SJSA1 (cell line): ENCODE results near the gene CREB5. TPM values are rescaled to one million over a fixed set of nuclear protein-coding genes. Genes with fewer than 3 reads are reported as not detected.

Experiments
- DNase-seq, 2 experiments: peaks; one replicate each; pipeline ENCODE4 v3.0.0-alpha.2; 2015 to 2020; ENCODE audit warnings: low spot score in 2 of 2, low read depth in 1 of 2
- H3K27ac ChIP-seq: fragments of 250-450 bp; sonication (Bioruptor Pico); 2 replicates; pipeline ENCODE4 v1.5.1; 2020; ENCODE audit warnings: mild to moderate bottlenecking, moderate library complexity
- H3K27me3 ChIP-seq: fragments of 250-450 bp; sonication (Bioruptor Pico); replicated peaks from 2 replicates; pipeline ENCODE4 v1.5.1; 2020; ENCODE audit warnings: mild to moderate bottlenecking, moderate library complexity
- H3K36me3 ChIP-seq: fragments of 250-450 bp; sonication (Bioruptor Pico); 2 replicates; pipeline ENCODE4 v1.5.1; 2020; ENCODE audit warnings: mild to moderate bottlenecking
- H3K4me1 ChIP-seq: fragments of 250-450 bp; sonication (Bioruptor Pico); replicated peaks from 2 replicates; pipeline ENCODE4 v1.6.1; 2021; ENCODE audit warnings: mild to moderate bottlenecking
- H3K4me3 ChIP-seq: fragments of 250-450 bp; sonication (Bioruptor Pico); 2 replicates; pipeline ENCODE4 v1.5.1; 2020; ENCODE audit warnings: mild to moderate bottlenecking
- H3K9me3 ChIP-seq: fragments of 250-450 bp; sonication (Bioruptor Pico); replicated peaks from 2 replicates; pipeline ENCODE4 v1.5.1; 2020; ENCODE audit warnings: mild to moderate bottlenecking
- total RNA-seq: library from RNA; depleted of rRNA; stranded (reverse); fragments of >200 nt; shearing (Covaris generic); gene quantifications from 2 replicates; pipeline ENCODE4 v1.2.3, GENCODE V29; 2014

Gene CREB5
- total RNA-seq, 1 experiment from 2014 or later, result 1.00 TPM

DNA sequence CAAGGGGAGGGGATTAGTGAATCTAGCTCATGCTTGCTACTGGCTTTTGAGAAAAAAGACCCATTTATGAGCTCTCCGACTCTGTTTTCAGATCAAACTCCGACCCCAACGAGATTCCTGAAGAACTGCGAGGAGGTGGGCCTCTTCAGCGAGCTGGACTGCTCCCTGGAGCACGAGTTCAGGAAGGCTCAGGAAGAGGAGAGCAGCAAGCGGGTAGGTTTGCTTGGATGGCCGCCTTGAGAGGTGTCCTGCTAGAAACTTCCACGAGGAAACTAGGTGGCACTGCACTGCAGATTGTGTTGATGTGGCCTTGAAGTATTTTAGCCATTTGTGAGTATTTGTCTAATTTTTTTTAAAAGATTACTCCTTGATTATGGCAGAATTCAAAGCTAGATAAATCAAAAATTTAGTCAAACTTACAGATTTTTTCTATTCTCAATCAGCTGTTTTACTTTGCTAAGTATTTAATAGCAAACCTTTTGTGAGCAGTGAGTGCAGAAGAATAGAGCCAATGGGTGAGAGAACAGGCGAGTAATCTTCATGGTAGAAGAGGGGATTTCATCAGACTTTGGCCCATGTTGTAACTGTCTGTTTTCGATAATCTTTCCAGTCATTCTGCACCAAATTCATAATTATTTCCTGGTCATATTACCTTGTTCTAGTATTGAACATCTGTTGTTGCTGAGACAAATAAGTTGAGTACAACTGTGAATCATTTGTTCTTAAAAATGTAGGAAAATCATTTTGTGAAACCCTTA, 95.4 kb downstream of the CREB5 start:
- no peak for DNase-seq
- Histone ChIP-seq H3K9me3 (no peaks in the 10 kb centered on the region), H3K4me1 (no peaks in the 10 kb centered on the region), H3K36me3 (no peaks in the 10 kb centered on the region), H3K4me3 (no peak overlapping the region), H3K27me3 (peaks cover 22% of the 10 kb centered on the region), H3K27ac (no peak overlapping the region)

DNA sequence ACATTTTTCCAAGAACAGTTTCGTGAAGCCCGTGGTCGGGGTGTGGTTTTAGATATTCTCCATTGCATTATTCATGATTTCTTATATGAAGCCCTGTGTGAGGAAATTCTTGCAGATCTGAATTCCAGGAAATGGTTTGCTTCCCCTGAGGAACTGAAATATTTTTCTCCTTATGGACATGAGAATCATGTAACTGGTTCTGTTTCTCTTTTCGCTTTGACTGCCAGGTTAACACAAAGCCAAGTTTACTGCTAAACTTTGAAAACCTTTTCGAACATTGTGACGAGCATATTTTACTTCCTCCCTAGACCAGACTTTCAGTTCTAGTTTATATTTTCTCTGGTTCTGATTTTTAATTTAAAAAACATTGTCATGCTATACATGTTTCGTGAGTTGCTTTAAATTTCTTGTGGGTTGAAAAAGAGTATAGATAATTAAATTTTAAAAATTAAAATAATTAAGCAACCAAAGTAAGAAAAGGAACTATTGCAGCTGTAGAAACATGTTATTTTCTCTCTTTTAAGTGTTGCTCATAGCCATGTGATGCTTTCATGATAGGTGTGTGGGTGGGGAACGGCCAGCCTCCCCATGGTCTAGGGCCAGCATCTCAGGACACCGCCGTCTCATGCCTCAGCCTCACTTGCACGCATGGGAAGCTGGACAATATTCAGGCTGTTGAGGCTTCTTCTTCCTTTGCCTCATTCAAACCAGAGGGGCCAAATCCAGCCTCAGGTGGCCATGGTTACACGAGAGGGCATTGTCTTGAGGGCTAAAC, 97.1 kb downstream of the CREB5 start:
- DNase-seq, result no peak
- Histone ChIP-seq H3K36me3 (no peaks in the 10 kb centered on the region), H3K27ac (no peak overlapping the region), H3K27me3 (peaks cover 24% of the 10 kb centered on the region), H3K4me1 (no peaks in the 10 kb centered on the region), H3K9me3 (no peaks in the 10 kb centered on the region), H3K4me3 (no peak overlapping the region)

DNA sequence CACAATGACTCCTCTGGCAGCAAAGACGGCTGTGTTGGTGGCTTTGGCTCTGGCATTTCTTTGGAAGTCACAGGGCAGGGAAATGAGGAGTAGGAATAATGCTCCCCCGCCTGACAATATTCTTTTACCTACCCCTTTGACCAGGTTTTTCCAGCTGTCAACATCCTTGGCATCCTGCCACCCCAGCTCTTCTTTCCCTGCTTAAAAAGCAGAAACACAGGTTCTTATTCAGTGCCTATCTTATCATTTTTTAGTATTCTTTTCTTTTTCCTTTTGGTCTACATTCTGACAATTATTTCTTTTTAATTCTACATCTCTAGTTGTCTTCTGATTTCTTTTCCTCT, 97.7 kb downstream of the CREB5 start:
- Histone ChIP-seq H3K36me3 (no peaks in the 10 kb centered on the region), H3K27ac (no peak overlapping the region), H3K4me1 (no peaks in the 10 kb centered on the region), H3K4me3 (no peak overlapping the region), H3K9me3 (no peaks in the 10 kb centered on the region), H3K27me3 (peaks cover 24% of the 10 kb centered on the region)
- DNase-seq, result no peak

DNA sequence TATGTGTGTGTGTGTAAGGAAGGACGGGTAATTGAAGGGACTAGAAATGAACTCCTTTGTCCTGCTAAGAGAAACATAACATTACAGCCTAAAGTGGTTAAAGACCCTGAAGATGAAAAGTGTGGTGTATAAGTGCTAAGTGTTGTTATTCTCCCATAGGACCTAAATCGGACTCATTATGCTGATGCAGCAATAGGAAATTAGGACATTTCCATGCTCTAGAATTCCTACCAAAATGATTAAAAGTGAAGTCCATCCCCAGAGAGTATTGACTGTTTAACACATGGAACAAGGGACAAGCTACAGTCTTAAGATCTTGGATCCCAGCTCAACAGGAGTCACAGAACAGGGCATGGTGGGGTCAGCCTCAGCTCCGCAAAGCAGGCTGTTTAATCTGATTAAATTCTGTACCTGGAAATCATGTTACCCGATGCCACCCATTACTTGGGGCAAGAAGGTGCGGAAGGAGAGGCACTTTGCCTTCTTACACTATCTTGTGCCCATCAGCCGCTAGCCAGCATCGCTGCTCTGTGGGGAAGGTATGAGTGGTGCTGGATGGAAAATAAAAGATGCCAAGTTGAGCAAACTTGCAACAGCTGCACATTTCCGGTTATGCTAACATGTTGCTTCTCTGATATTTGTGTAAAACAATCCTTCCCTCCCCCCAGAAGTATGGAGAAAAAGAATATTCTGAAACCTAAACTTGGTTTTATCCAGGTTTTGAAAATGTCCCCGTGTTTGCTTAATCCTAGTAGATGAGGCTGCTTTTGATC, 100.5 kb downstream of the CREB5 start:
- Histone ChIP-seq H3K4me3 (no peak overlapping the region), H3K27ac (no peak overlapping the region), H3K9me3 (no peaks in the 10 kb centered on the region), H3K4me1 (no peaks in the 10 kb centered on the region), H3K36me3 (no peaks in the 10 kb centered on the region), H3K27me3 (peaks cover 16% of the 10 kb centered on the region)
- DNase-seq, result no peak

DNA sequence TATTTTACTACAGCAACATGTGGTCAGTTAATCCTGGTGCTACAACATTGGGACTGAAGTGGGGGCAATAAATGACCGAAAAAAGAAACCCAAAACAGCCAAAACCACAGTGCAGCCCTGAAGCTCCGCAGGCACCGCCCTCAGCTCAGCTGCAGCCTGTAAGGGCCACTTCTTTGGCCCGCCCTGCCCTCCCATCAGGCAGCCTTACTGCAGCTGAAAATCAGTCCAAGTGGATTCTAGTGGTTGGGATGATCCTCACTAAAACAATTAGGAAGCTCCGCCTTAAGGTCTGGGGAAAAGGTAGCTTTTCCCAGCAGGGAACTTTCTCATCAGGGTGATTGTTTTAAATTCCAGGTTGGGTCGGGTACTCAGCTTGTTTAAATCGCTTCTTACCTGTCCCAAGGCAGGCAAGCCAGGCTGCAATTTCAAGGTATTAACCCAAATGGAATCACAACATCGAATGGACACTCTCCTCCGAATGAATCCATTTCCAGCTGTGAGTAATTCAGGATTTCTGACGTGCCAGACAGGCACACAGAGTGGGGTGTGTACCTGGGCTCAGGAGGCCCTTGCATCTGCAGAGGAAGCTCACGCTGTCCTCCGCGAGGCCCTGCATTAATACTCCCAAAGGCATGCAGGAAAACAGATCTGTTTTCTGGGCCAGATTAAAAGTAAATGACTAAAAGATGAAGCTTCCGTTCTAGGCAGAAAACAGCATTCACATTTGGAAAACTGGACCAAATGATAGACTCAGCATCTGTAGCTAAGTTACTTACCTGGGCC, 104.3 kb downstream of the CREB5 start:
- H3K4me1 ChIP-seq, result no peaks in the 10 kb centered on the region
- peaks cover 7% of the 10 kb centered on the region for H3K27me3 ChIP-seq
- no peaks in the 10 kb centered on the region for H3K9me3 ChIP-seq
- no peaks in the 10 kb centered on the region for H3K36me3 ChIP-seq
- no peak overlapping the region for H3K27ac ChIP-seq
- H3K4me3 ChIP-seq, result no peak overlapping the region
- no peak for DNase-seq

DNA sequence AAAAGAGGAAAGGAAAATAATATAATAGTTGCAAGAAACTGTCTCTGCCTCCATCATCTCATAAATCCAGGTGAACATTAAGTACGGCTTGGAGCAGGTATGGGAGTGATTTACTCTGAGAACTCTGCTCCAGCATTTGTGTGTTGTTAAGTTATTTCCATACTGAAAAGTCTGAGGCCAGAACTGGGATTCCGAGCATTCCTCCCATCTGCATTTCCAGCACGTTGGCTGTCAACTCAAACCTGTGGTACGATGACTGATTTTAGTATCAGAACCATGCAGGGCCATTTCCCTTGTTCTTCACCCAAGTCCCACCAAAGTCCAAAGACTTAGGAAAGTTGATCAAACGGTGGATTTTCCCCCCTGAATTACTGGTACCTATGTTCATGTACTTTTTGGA, 104.9 kb downstream of the CREB5 start:
- no peak for DNase-seq
- Histone ChIP-seq H3K27me3 (peaks cover 7% of the 10 kb centered on the region), H3K36me3 (no peaks in the 10 kb centered on the region), H3K27ac (no peak overlapping the region), H3K4me1 (no peaks in the 10 kb centered on the region), H3K4me3 (no peak overlapping the region), H3K9me3 (no peaks in the 10 kb centered on the region)

DNA sequence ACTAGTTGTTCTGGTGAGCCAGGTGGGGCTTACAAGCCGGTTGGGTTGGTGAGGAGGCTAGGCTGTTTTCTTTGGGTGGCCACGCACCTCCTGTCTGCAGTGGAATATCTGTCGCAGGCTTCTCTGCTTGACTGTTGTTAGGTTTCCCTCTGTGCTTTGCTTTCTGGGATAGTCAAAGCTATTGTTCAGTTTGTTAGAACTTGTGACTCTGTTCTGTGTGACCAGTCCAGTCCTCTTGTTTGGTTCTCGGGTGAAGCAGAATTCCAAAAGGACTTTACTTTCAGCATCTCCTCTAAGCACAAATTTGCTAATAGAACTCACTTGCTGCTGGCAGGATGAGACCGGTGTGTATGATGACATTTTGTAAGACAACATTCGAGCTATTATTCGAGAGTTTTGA, 105.3 kb downstream of the CREB5 start:
- Histone ChIP-seq H3K27ac (no peak overlapping the region), H3K4me1 (no peaks in the 10 kb centered on the region), H3K27me3 (peaks cover 3% of the 10 kb centered on the region), H3K4me3 (no peak overlapping the region), H3K9me3 (no peaks in the 10 kb centered on the region), H3K36me3 (no peaks in the 10 kb centered on the region)
- DNase-seq, result no peak

DNA sequence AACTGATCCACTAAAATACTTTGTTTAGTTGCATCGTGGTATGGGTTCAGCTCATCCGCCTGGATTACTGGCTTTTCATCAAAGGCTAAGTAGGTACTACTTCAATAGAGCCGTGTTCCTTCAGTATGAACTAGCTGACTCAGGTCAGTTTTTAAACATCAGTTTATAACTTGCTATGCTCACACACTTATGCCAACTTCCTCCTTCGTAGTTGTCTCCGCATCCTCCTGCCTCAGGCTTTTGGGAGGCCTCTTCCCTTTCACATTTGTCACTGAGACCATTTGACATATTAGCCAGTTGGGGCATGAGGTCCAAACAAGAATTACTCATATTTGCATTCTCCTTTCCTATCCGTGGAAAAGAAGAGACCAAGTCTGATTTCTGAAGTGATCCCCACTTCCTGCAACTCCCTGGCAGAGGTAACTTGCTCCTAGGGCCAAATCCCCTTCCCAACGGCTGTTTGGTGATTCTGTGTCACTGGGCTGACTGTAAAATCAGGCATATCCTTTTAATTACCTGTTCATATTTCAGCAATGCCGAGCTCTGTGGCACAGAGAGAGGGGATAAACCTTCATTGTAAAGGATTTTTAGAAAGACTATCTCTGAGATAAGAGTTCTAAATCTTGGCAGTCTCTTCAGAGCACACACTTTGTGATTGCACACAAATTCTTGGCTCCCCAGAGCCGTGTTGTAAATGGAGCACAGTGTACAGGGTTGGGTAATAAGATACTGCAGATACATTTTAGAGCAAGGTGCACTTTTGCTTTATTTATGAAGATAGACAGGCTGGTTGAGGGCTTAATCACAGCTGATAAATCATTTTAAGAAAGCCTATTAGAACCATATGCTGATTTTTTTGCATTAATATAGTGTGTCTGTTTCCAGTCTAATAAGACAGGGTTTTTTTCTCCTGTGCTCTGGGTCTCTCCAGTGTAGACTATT, 108.0 kb downstream of the CREB5 start:
- no peaks in the 10 kb centered on the region for H3K4me1 ChIP-seq

DNA sequence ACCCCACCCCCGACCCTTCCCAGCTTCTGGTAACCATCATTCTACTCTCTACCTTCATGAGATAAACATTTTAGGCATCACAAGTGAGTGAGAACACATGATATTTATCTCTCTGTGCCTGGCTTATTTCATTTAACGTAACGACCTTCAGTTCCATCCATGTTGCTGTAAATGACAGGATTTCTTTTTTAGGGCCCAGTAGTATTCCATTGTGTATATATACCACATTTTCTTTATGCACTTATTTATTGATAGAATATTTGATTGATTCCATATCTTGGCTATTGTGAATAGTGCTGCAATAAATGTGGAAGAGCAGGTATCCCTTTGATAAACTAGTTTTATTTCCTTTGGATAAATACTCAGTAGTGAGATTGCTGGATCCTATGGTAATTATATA, 112.7 kb downstream of the CREB5 start:
- no peak for DNase-seq

More for the DNA sequence above, 108.0 kb downstream of the CREB5 start:
- no peak overlapping the region for H3K27ac ChIP-seq
- no peak overlapping the region for H3K4me3 ChIP-seq
- no peaks in the 10 kb centered on the region for H3K9me3 ChIP-seq
- H3K36me3 ChIP-seq, result no peaks in the 10 kb centered on the region
- H3K27me3 ChIP-seq, result no peaks in the 10 kb centered on the region; the same call in 1 of the 2 replicates
- DNase-seq, result no peak

DNA sequence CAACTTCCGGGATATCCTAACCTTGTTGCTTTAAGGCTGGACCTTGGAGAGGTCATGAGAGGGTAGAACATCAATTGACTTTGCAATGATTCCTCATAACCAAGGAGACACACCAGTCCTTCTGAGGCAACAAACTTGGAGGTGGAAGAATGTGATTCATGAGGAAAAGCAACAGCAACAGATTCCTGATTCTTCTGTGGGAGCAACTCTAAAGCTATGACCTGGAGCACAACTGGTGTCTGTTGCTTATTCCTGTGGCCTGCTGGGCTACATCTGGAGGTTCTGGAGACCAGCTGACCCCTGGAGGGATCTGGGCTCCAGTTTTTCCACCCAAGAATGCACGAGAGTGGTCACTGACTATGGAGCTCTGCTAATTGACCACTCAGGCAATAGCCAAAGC, 116.6 kb downstream of the CREB5 start:
- Histone ChIP-seq H3K4me1 (peaks cover 6% of the 10 kb centered on the region; the same call in 1 of the 2 replicates), H3K27me3 (no peaks in the 10 kb centered on the region), H3K4me3 (no peak overlapping the region), H3K9me3 (no peaks in the 10 kb centered on the region), H3K27ac (no peak overlapping the region), H3K36me3 (no peaks in the 10 kb centered on the region)
- no peak for DNase-seq

More for the DNA sequence above, 112.7 kb downstream of the CREB5 start:
- Histone ChIP-seq H3K36me3 (no peaks in the 10 kb centered on the region), H3K4me3 (no peak overlapping the region), H3K27ac (no peak overlapping the region), H3K9me3 (no peaks in the 10 kb centered on the region), H3K4me1 (0 out of 2 replicates have a peak, but pooled peaks cover 2% of the 10 kb centered on the region), H3K27me3 (no peaks in the 10 kb centered on the region)

DNA sequence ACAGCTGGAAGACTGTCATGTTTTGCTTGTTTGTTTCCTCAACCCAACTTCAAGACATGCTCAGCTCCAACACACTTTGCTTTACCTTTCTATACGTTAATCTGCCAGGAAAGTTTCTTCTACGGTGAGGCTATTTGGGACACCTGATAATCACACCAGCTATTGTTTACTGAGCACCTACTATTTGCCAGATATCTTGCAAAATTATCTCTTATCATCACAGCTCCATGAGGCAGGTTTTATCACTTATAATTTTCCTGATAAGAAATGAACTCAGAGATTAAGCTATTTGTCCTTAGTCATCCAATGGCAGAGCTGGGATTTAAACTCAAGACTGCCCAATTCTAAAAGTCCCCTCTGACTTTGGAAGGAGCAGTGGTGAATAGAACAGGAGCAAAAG, 117.4 kb downstream of the CREB5 start:
- DNase-seq, result no peak
- Histone ChIP-seq H3K36me3 (no peaks in the 10 kb centered on the region), H3K27ac (no peak overlapping the region), H3K27me3 (no peaks in the 10 kb centered on the region), H3K9me3 (no peaks in the 10 kb centered on the region), H3K4me1 (peaks cover 6% of the 10 kb centered on the region; the same call in 1 of the 2 replicates), H3K4me3 (no peak overlapping the region)

DNA sequence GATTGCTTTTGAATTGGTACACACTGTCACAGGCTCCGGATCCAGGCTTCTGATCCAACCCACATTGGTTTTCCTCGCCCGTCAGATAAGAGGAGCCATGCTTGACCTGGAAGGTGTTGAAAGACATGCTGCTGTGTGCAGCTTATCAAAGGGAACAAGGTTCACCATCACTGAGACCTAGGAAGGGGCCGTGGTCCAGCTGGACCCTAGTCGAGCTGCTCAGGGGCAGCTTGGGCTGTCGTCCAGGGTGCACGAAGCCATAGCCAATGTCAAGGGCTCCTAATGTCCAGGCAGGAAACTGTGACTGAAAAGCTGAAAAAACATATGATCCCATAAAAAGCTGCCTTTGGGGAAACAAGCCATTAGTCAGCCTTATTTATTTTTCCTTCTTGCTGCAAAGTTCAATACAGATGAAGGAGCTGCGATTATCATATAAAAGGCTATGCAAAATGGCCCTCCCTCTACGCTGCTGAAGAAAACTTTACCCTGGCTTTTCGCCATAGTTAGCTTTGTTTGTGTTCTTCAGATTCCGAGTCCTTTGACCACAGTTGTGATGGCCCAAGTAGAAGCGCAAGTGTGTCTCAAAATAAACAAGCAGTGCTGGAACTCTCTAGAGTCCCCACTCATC, 118.0 kb downstream of the CREB5 start:
- H3K36me3 ChIP-seq, result no peaks in the 10 kb centered on the region
- no peak overlapping the region for H3K4me3 ChIP-seq
- no peak overlapping the region for H3K27ac ChIP-seq
- DNase-seq, result peak; percentile 48 to 53
- H3K9me3 ChIP-seq, result no peaks in the 10 kb centered on the region
- no peaks in the 10 kb centered on the region for H3K27me3 ChIP-seq
- H3K4me1 ChIP-seq, result peaks cover 6% of the 10 kb centered on the region; the same call in 1 of the 2 replicates
